OCI-LY1 (cell line): ENCODE results near the gene MKRN3.

Source experiments
- H2AFZ ChIP-seq: fragments of 200-600 bp; sonication (generic), shearing (Covaris generic); 2 replicates; pipeline ENCODE4 v1.6.0; 2014; ENCODE audit warnings: antibody characterized with exemption, mild to moderate bottlenecking, low read length
- H3F3A ChIP-seq: fragments of 200-600 bp; sonication (generic), shearing (Covaris generic); 2 replicates; pipeline ENCODE4 v1.6.0; 2014; ENCODE audit warnings: mild to moderate bottlenecking, antibody characterized with exemption, low read length, moderate library complexity; ENCODE audit not compliant: insufficient read depth
- H3K27ac ChIP-seq: fragments of 200-600 bp; sonication (generic); 2 replicates; pipeline ENCODE4 v1.5.1; 2014; ENCODE audit warnings: low read length, mixed run types, mild to moderate bottlenecking, low read depth; ENCODE audit not compliant: poor library complexity, severe bottlenecking
- H3K27me3 ChIP-seq: fragments of 200-600 bp; sonication (generic); 2 replicates; pipeline ENCODE4 v1.6.0; 2014; ENCODE audit warnings: antibody characterized with exemption, mild to moderate bottlenecking, low read length, moderate library complexity; ENCODE audit not compliant: insufficient read depth
- H3K36me3 ChIP-seq: fragments of 200-600 bp; sonication (generic); 2 replicates; pipeline ENCODE4 v1.6.1; 2014; ENCODE audit warnings: mild to moderate bottlenecking, antibody characterized with exemption, low read length, moderate library complexity, mixed read lengths; ENCODE audit not compliant: insufficient read depth
- H3K4me1 ChIP-seq: fragments of 200-600 bp; sonication (generic); 2 replicates; pipeline ENCODE4 v1.5.1; 2014; ENCODE audit warnings: mild to moderate bottlenecking, low read length, moderate library complexity; ENCODE audit not compliant: insufficient read depth, severe bottlenecking
- H3K4me2 ChIP-seq: fragments of 200-600 bp; sonication (generic), shearing (Covaris generic); 2 replicates; pipeline ENCODE4 v1.6.1; 2014; ENCODE audit warnings: low read length
- H3K4me3 ChIP-seq: fragments of 200-600 bp; sonication (generic); 2 replicates; pipeline ENCODE4 v1.5.1; 2014; ENCODE audit warnings: low read length, low read depth, mild to moderate bottlenecking, mixed read lengths; ENCODE audit not compliant: poor library complexity, severe bottlenecking
- H3K79me2 ChIP-seq: fragments of 200-600 bp; shearing (Covaris generic); 2 replicates; pipeline ENCODE4 v1.6.1; 2016; ENCODE audit warnings: mixed run types, low read length, mixed read lengths; ENCODE audit not compliant: insufficient read depth
- H3K9ac ChIP-seq: fragments of 200-600 bp; sonication (generic), shearing (Covaris generic); 2 replicates; pipeline ENCODE4 v1.6.1; 2014; ENCODE audit warnings: mild to moderate bottlenecking, low read length, mixed read lengths
- H3K9me2 ChIP-seq: fragments of 200-600 bp; sonication (generic), shearing (Covaris generic); 2 replicates; pipeline ENCODE4 v1.6.1; 2014; ENCODE audit warnings: low read depth, mild to moderate bottlenecking, low read length, mixed read lengths
- H3K9me3 ChIP-seq: fragments of 200-600 bp; shearing (Covaris generic); 2 replicates; pipeline ENCODE4 v1.6.1; 2014; ENCODE audit warnings: low read length, mixed read lengths
- H4K20me1 ChIP-seq: fragments of 200-600 bp; sonication (generic), shearing (Covaris generic); 2 replicates; pipeline ENCODE4 v1.6.0; 2016; ENCODE audit warnings: mild to moderate bottlenecking, low read length; ENCODE audit not compliant: insufficient read depth
- EZH2 ChIP-seq: fragments of 200-600 bp; sonication (generic), shearing (Covaris generic); IDR thresholded peaks from 2 replicates; pipeline ENCODE4 v1.8.0; 2017; ENCODE audit warnings: borderline replicate concordance, mixed run types, mild to moderate bottlenecking, antibody characterized with exemption, low read length, moderate library complexity, mixed read lengths
- TF ChIP-seq, protein P1 (sequence below): fragments of 200-600 bp; sonication (generic), shearing (Covaris generic); IDR thresholded peaks from 2 replicates; pipeline ENCODE4 v1.5.1; 2017; ENCODE audit warnings: mild to moderate bottlenecking, antibody characterized with exemption, low read length, moderate library complexity, mixed read lengths

Gene MKRN3

DNA sequence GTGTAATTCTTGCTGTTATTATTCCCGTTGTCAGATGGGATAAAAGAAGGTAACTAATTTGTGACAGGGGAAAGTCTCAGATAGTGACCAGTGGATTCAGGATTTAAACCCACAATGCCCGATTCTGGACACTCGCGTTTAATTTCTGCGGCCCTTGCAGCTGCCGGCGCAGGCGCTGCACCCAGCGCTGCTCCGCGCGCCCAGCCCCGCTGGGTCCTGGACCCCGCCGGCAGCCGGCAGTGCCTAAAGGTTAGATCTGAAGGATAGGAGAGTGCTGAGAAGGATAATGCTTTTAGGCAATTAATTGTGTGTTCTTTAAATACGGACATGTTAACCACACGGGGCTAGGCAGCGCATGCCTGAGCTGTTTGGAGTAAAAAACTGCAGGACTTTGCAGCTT is 3.6 kb upstream of the MKRN3 start:
- no peaks in the 10 kb centered on the region for H3K9me3 ChIP-seq
- TF ChIP-seq, protein P1, sequence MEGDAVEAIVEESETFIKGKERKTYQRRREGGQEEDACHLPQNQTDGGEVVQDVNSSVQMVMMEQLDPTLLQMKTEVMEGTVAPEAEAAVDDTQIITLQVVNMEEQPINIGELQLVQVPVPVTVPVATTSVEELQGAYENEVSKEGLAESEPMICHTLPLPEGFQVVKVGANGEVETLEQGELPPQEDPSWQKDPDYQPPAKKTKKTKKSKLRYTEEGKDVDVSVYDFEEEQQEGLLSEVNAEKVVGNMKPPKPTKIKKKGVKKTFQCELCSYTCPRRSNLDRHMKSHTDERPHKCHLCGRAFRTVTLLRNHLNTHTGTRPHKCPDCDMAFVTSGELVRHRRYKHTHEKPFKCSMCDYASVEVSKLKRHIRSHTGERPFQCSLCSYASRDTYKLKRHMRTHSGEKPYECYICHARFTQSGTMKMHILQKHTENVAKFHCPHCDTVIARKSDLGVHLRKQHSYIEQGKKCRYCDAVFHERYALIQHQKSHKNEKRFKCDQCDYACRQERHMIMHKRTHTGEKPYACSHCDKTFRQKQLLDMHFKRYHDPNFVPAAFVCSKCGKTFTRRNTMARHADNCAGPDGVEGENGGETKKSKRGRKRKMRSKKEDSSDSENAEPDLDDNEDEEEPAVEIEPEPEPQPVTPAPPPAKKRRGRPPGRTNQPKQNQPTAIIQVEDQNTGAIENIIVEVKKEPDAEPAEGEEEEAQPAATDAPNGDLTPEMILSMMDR = no peak
- TF ChIP-seq EZH2 = no peak
- no peaks in the 10 kb centered on the region for H3F3A ChIP-seq
- H3K27me3 ChIP-seq = no peaks in the 10 kb centered on the region
- no peak overlapping the region for H3K4me3 ChIP-seq
- H4K20me1 ChIP-seq = no peaks in the 10 kb centered on the region
- H3K79me2 ChIP-seq = no peaks in the 10 kb centered on the region
- no peaks in the 10 kb centered on the region for H3K9me2 ChIP-seq
- H3K9ac ChIP-seq = no peak overlapping the region
- no peak overlapping the region for H3K27ac ChIP-seq
- H3K4me1 ChIP-seq = no peaks in the 10 kb centered on the region
- no peak overlapping the region for H2AFZ ChIP-seq
- H3K4me2 ChIP-seq = no peak overlapping the region
- no peaks in the 10 kb centered on the region for H3K36me3 ChIP-seq

DNA sequence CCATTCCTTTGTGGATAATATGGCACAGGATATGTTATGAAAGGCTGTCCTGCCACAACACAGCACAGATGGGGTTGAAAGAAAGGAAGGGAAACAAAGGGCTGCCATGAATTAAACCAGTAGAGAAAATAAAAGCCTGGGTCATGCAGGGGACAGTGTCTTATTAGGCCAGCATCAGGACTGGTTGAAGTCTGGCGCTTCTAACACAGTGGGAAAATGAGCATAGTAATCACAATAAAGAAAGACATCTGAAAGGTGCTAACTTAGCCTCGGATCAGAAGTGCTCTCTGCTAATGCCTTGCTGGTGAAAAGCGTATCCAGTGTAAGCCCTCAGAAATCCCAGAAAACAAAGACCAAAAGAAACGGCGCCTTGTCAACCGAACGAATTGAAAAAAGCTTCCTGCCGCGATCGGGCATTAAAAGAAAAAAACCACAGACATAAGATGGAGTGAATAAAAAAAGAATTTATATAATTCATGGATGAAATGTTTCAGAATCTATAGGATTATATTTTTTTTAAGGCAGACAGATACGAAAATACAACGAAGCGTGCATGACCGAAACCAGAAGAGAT is 566 bp upstream of the MKRN3 start:
- Histone ChIP-seq H2AFZ (no peak overlapping the region), H3K9me2 (no peaks in the 10 kb centered on the region), H3K4me1 (no peaks in the 10 kb centered on the region), H3K27me3 (no peaks in the 10 kb centered on the region), H3K9ac (no peak overlapping the region), H3K4me3 (no peak overlapping the region), H3K4me2 (no peak overlapping the region), H3K79me2 (no peaks in the 10 kb centered on the region), H3K36me3 (no peaks in the 10 kb centered on the region), H4K20me1 (no peaks in the 10 kb centered on the region), H3F3A (no peaks in the 10 kb centered on the region), H3K9me3 (no peaks in the 10 kb centered on the region), H3K27ac (no peak overlapping the region)
- TF ChIP-seq, protein P1 = no peak
- TF ChIP-seq EZH2 = no peak

- no peak for TF ChIP-seq EZH2
- TF ChIP-seq, protein P1 = no peak
- Histone ChIP-seq H3K27ac (no peak overlapping the region), H3K79me2 (no peaks in the 10 kb centered on the region), H3K27me3 (no peaks in the 10 kb centered on the region), H4K20me1 (no peaks in the 10 kb centered on the region), H3K4me3 (no peak overlapping the region), H3K4me2 (no peak overlapping the region), H3K9me2 (no peaks in the 10 kb centered on the region), H3K9me3 (no peaks in the 10 kb centered on the region), H3K36me3 (no peaks in the 10 kb centered on the region), H3F3A (no peaks in the 10 kb centered on the region), H2AFZ (no peak overlapping the region), H3K9ac (no peak overlapping the region), H3K4me1 (no peaks in the 10 kb centered on the region)
Observed at GRCh38 chr15:23566071-23566554, 639 bp downstream of the MKRN3 start.
